Prostate gland (tissue), 2 donors: ENCODE data around the gene HDAC3.

Experiments used
- POLR2A ChIP-seq: fragments of 450-650 bp; IDR thresholded peaks from one replicate; pipeline ENCODE4 v1.6.1; 2016; ENCODE audit warnings: antibody characterized with exemption, mild to moderate bottlenecking
- POLR2AphosphoS5 ChIP-seq: sonication (generic); formaldehyde crosslinking; IDR thresholded peaks from one replicate; pipeline ENCODE4 v1.6.1; 2017; ENCODE audit warnings: antibody characterized with exemption
- TF ChIP-seq, protein P1 (sequence below), 4 experiments: fragments of 200-600 bp in 2 of 4; fragments of 450-650 bp in 2 of 4; sonication (generic) in 2 of 4; IDR thresholded peaks; 1 replicate in 3 of 4; 2 replicates in 1 of 4; pipeline ENCODE4 v1.5.1; 2016 to 2019; ENCODE audit warnings: antibody characterized with exemption in 4 of 4, mild to moderate bottlenecking in 2 of 4, moderate library complexity in 2 of 4

DNA sequence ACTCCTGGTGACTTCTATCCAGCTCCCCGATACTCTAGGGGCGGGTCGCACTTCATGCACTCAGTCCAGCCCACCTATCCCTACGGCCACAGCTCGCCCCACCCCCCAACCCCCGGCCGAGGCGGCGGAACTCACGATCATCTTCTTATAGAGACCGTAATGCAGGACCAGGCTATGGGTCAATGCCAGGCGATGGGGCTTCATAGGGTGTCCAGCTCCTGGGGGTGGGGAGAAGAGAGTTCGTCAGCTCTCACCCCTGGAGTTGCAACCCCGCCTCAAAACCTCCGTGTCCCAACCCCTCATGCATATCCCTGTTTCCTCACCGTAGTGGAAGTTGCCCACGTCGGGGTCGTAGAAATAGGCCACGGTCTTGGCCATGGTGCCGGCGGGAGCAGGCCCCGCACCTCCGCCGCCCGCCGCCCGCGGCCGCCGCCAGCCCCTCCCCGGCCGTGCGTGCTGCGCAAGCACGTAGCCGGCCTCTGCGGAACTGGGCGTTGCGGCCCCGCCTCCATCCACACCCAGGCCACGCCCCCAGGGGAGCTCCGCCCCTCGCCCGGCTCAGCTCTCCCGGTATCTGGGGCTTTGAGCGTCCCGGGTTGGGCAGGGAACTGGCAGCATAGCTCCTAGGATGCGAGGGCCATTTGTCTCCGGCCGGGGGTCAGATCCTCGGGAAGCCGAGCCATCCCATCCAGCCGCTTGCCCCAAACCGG is at the start of gene HDAC3, which contains the start of gene RELL2:
- TF ChIP-seq, protein P1, sequence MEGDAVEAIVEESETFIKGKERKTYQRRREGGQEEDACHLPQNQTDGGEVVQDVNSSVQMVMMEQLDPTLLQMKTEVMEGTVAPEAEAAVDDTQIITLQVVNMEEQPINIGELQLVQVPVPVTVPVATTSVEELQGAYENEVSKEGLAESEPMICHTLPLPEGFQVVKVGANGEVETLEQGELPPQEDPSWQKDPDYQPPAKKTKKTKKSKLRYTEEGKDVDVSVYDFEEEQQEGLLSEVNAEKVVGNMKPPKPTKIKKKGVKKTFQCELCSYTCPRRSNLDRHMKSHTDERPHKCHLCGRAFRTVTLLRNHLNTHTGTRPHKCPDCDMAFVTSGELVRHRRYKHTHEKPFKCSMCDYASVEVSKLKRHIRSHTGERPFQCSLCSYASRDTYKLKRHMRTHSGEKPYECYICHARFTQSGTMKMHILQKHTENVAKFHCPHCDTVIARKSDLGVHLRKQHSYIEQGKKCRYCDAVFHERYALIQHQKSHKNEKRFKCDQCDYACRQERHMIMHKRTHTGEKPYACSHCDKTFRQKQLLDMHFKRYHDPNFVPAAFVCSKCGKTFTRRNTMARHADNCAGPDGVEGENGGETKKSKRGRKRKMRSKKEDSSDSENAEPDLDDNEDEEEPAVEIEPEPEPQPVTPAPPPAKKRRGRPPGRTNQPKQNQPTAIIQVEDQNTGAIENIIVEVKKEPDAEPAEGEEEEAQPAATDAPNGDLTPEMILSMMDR (IDR thresholded peaks at IDR 0.05) = peak in 2 of 4 experiments; percentile 2 to 24
- peak; percentile 92 for TF ChIP-seq POLR2A
- TF ChIP-seq POLR2AphosphoS5 = peak; percentile 69
